Measurements from ENCODE around the gene SMIM20. TPM values are rescaled to one million over a fixed set of nuclear protein-coding genes. Genes with fewer than 3 reads are reported as not detected.
A peak's percentile ranks its signal among the peaks of the same experiment; 100 is the strongest.

The SMIM20 gene
- total RNA-seq, 4 donors from 2014 or later = 26.5 to 44.2 (median 34.8) TPM

DNA sequence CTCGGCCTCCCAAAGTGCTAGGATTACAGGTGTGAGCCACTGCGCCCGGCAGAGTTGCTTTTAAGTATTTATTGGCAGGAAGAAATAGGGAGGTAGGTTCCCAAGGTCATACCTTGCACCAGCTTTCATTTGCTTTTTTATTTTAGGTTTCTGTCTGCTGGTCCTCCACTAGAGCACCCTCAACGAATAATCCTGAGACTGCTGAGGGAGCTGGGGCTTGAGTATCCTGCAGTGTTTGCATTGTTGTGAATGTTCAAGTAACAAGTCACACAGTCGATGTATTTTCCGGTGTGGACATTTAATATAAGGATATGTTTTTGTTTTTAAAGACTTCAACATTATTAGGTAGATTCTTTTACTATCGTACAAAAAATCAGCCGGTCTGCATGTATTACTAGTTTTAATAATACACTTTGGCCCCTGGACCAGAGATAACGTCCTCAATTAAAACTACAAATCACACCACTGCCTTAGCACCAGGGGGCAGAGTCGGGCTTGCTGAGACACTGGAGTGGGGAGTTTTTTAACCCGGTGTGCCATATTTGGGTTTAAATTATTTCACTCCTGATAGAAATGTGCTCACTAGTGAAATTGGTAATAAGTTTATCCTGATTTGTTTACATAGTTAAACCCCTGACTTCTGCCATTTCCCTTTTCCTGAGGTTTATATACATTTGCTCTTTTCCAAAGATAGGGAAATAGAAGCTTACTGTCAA, 11.6 kb downstream of the SMIM20 start:
- peaks cover 0 to 18% (median 0%) of the 10 kb centered on the region in 3 donors for H3K4me1 ChIP-seq
- H3K9me3 ChIP-seq = no peaks in the 10 kb centered on the region
- no peak for TF ChIP-seq EP300 (IDR thresholded peaks at IDR 0.05)
- no peak for TF ChIP-seq POLR2A (IDR thresholded peaks at IDR 0.05)
- TF ChIP-seq POLR2AphosphoS5 (IDR thresholded peaks at IDR 0.05) = no peak
- TF ChIP-seq, protein P1, sequence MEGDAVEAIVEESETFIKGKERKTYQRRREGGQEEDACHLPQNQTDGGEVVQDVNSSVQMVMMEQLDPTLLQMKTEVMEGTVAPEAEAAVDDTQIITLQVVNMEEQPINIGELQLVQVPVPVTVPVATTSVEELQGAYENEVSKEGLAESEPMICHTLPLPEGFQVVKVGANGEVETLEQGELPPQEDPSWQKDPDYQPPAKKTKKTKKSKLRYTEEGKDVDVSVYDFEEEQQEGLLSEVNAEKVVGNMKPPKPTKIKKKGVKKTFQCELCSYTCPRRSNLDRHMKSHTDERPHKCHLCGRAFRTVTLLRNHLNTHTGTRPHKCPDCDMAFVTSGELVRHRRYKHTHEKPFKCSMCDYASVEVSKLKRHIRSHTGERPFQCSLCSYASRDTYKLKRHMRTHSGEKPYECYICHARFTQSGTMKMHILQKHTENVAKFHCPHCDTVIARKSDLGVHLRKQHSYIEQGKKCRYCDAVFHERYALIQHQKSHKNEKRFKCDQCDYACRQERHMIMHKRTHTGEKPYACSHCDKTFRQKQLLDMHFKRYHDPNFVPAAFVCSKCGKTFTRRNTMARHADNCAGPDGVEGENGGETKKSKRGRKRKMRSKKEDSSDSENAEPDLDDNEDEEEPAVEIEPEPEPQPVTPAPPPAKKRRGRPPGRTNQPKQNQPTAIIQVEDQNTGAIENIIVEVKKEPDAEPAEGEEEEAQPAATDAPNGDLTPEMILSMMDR (IDR thresholded peaks at IDR 0.05) = peak in 3 of 4 experiments; percentile 16 to 49 (median 19)
- no peak for ATAC-seq
- no peak overlapping the region for H3K4me3 ChIP-seq
- no peak overlapping the region for H3K27ac ChIP-seq
- no peaks in the 10 kb centered on the region for H3K27me3 ChIP-seq
- WGBS, 2 donors (ENCODE audit: low coverage in 1 of 2) = 61 to 62% methylated on average over 9 to 11 of the region's 11 CpGs
- H3K36me3 ChIP-seq = peaks cover 0 to 6% of the 10 kb centered on the region in 2 donors

DNA sequence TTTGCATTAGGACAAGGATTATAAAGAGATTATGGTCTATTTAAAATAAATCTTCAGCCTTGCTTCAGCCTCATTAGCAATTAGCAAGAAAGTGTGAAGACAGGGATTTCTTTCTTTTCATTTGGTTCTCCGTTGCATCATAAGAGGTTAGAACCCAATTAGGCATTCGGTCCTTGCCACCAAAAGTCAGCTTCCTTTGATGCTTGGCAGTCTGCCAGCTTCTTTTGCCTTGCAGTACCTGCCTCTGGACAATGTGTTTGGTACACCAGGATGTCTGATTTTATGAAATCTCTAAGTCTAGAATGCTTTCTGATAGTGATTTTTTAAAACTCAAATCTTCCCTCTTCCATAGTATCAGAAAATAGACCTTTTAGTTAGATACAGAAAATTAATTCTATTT, 12.4 kb downstream of the SMIM20 start:
- Histone ChIP-seq H3K27me3 (no peaks in the 10 kb centered on the region), H3K4me1 (peaks cover 0 to 18% (median 0%) of the 10 kb centered on the region in 3 donors), H3K27ac (no peak overlapping the region), H3K9me3 (no peaks in the 10 kb centered on the region), H3K4me3 (no peak overlapping the region), H3K36me3 (peaks cover 0 to 6% of the 10 kb centered on the region in 2 donors)
- 75 to 84% methylated on average over 2 of the region's 2 CpGs for WGBS, 2 donors (ENCODE audit: low coverage in 1 of 2)
- TF ChIP-seq, protein P1 (IDR thresholded peaks at IDR 0.05) = no peak
- no peak for TF ChIP-seq POLR2AphosphoS5 (IDR thresholded peaks at IDR 0.05)
- TF ChIP-seq EP300 (IDR thresholded peaks at IDR 0.05) = no peak
- no peak for TF ChIP-seq POLR2A (IDR thresholded peaks at IDR 0.05)
- no peak for ATAC-seq

DNA sequence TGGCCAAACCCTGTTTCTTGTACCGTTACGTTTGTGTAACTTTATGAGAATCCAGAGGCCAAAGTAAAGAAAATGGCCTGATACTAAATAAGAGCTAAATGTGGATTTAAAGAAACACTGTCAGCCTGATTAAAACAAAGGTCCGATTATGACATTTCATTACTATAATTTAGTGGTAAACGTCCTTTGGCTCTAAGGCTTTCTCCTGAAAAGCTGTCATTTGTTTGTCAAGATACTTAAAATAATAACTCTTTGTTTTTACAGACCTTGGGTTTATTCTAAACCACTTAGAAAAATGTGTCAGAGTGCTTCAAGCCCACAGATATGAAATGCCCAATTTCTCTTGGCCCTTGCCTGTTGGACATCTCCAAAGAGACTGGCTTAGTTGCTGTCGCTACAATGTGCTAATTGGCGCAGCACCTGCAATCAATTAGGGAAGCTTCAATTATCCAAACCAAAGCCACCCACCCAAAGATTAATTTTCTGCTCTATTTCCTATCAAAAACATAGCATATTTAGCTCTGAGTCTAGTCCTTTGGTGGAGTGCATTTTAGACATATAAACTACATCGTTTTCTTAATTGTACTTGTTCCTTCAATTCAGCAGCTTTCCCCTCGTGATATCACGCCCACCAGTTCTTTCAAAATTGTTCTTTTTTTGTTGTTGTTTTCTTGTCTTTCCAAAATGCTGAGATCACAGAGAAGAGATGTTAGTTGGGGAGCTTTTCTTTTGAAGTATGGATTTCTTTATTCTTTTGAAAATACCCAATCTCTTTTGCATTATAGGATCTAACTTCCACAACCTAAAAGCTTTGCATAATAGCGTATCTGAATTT, 13.6 kb downstream of the SMIM20 start:
- Histone ChIP-seq H3K4me1 (peaks cover 0 to 18% (median 0%) of the 10 kb centered on the region in 3 donors), H3K4me3 (no peak overlapping the region), H3K27ac (peak overlapping the region in 1 of 4 donors; percentile 60), H3K9me3 (no peaks in the 10 kb centered on the region), H3K27me3 (no peaks in the 10 kb centered on the region), H3K36me3 (peaks cover 0 to 4% of the 10 kb centered on the region in 2 donors)
- no peak for ATAC-seq
- 86 to 88% methylated on average over 9 to 10 of the region's 10 CpGs for WGBS, 2 donors (ENCODE audit: low coverage in 1 of 2)
- TF ChIP-seq POLR2AphosphoS5 (IDR thresholded peaks at IDR 0.05) = no peak
- no peak for TF ChIP-seq EP300 (IDR thresholded peaks at IDR 0.05)

DNA sequence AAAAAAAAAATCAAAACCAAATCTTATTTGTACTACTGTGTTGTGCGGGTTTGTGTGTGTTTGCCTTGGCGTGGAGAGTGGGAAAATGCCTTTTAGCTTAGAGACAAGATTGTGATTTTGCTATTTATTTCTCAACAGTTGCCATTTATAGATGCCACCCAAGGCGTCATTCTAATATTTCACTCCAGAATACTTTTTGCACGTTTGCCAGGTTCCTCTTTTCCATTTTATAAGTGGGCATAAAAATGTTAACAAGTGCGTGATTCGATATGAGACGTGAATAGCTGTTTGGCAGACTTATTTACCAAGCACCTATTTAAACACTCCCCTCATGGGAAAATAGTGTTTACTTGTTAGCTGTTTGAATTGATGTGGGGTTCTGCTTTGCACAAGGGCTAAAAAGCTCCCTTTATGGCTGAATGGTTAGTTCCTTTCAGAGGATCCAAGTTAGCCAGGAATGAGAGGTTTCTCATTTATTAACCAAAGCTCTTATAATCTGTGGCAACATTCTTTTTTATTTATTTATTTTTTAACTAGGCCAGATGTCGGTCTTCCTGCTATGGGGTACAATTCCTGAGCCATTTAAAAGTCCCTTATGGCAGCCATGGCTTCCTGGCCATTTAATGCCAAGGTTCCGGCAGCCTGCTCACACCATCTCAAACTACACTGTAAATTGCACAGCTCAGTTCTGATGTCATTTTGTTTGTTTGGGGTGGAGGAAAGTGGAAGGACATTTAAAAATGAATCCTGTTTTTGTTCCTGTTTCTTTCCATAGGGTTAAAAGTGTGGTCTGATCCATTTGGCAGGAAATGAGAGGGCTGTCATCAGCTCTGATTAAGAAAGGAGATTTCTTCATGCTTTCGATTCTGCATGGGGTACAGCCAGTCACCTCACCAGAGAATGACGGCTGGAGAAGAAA, 14.6 kb downstream of the SMIM20 start:
- peak; percentile 65 for ATAC-seq
- 70 to 74% methylated on average over 11 of the region's 11 CpGs for WGBS, 2 donors (ENCODE audit: low coverage in 1 of 2)
- H3K27me3 ChIP-seq = no peaks in the 10 kb centered on the region
- peak overlapping the region in 3 of 4 donors; percentile 6 to 60 (median 23) for H3K27ac ChIP-seq
- H3K9me3 ChIP-seq = no peaks in the 10 kb centered on the region
- TF ChIP-seq, protein P1 (IDR thresholded peaks at IDR 0.05) = no peak
- TF ChIP-seq POLR2AphosphoS5 (IDR thresholded peaks at IDR 0.05) = no peak
- TF ChIP-seq POLR2A (IDR thresholded peaks at IDR 0.05) = no peak
- TF ChIP-seq EP300 (IDR thresholded peaks at IDR 0.05) = no peak
- no peaks in the 10 kb centered on the region for H3K36me3 ChIP-seq
- no peak overlapping the region for H3K4me3 ChIP-seq
- peaks cover 0 to 18% (median 0%) of the 10 kb centered on the region in 3 donors for H3K4me1 ChIP-seq

All from gastroesophageal sphincter (tissue), 4 donors.